Ishikawa (cell line): ENCODE data around the gene PARP14.

Experiments
- EGR1 ChIP-seq: IDR thresholded peaks from 2 replicates; pipeline ENCODE4 v1.6.1; 2012
- EP300 ChIP-seq: IDR thresholded peaks from 2 replicates; pipeline ENCODE4 v1.6.1; 2012; ENCODE audit warnings: borderline replicate concordance
- FOXM1 ChIP-seq: IDR thresholded peaks from 2 replicates; pipeline ENCODE4 v1.6.1; 2012; ENCODE audit warnings: low read depth, borderline replicate concordance
- RAD21 ChIP-seq: IDR thresholded peaks from 2 replicates; pipeline ENCODE4 v1.6.1; 2012; ENCODE audit warnings: low read depth
- REST ChIP-seq: IDR thresholded peaks from 2 replicates; pipeline ENCODE4 v1.6.1; 2012; ENCODE audit warnings: low read depth, mild to moderate bottlenecking
- TAF1 ChIP-seq: IDR thresholded peaks from 2 replicates; pipeline ENCODE4 v1.6.1; 2012; ENCODE audit warnings: low read depth, mild to moderate bottlenecking
- TEAD4 ChIP-seq: IDR thresholded peaks from 2 replicates; pipeline ENCODE4 v1.6.1; 2012
- USF1 ChIP-seq: IDR thresholded peaks from 2 replicates; pipeline ENCODE4 v1.6.1; 2012
- YY1 ChIP-seq: IDR thresholded peaks from 2 replicates; pipeline ENCODE4 v1.6.1; 2012; ENCODE audit warnings: low read depth
- TF ChIP-seq, protein P1 (sequence below): IDR thresholded peaks from 2 replicates; pipeline ENCODE4 v1.6.1; 2012

DNA sequence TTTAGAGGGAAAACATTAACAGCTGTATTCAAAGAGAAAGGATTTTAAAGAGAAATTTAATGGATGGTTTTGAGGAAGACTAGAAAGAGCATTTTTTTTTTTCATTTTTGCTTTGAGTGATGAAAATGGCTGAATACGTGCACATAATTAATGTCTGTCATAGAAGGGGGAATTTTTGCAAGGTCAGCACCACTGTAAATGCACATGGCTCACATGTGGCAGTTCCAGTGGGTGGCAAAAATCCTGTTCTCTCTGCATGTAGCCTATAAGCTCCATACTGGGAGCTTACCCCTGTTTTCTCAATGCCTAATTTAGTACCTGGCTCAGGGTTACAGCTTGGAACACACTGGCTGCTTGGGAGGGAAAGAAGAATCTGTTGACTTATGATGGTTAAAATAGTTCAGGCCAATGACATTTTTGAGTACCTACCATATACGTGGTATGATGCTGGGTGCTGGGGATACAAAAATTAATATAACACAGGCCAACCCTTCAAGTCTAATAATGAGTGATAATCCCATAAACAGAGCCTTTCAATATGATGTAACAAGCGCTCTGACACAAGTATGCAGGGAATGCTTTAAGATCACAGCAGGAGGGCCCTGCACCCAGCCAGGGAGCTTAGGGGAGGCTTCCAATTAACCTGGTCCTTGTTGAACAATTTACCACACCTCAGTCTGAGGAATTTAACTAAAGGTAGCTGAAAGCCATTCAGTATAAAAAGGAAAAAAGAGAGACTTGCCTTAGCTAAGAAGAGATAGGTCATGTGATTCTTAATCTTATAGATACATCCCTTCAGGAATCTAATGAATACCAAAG is 80.0 kb downstream of the PARP14 start:
- 0 out of 2 replicates have a peak, but pooled peaks have one; percentile 12 for TF ChIP-seq YY1
- no peak for TF ChIP-seq EGR1
- TF ChIP-seq EP300, result peak; percentile 84
- TF ChIP-seq, protein P1, sequence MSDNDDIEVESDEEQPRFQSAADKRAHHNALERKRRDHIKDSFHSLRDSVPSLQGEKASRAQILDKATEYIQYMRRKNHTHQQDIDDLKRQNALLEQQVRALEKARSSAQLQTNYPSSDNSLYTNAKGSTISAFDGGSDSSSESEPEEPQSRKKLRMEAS, result peak; percentile 81
- no peak for TF ChIP-seq TAF1
- no peak for TF ChIP-seq RAD21
- peak; percentile 53; the same call in 1 of the 2 replicates for TF ChIP-seq FOXM1
- TF ChIP-seq TEAD4, result peak; percentile 98
- no peak for TF ChIP-seq USF1
- no peak for TF ChIP-seq REST
